Measurements from ENCODE around the gene IFNA8.

IFNA8 gene

GRCh38 chr9:21408817-21409216, at the start of gene IFNA8:
Gene IFNA8, plus strand, starts transcription at chr9:21409117. Its CDS starts 60 bp downstream, at chr9:21409177.
- H3K4me1 ChIP-seq (ENCODE audit: control insufficient read depth, insufficient read depth, low read length), result no peaks in the 10 kb centered on the region
- POLR2A ChIA-PET, result no interaction called here
- no peaks in the 10 kb centered on the region for H3K9me3 ChIP-seq (ENCODE audit: control insufficient read depth, insufficient read depth, low read depth, low read length)
- no peak within 1 kb of the TSS for H3K4me3 ChIP-seq (ENCODE audit: low read depth, low read length)
- H3K36me3 ChIP-seq (ENCODE audit: control insufficient read depth in 2 of 2, insufficient read depth in 1 of 2, low read length in 2 of 2), result no peaks in the 10 kb centered on the region
- no peak within 1 kb of the TSS for H3K27ac ChIP-seq (ENCODE audit: extremely low read depth, low read depth, low read length)
- TF ChIP-seq ZXDB (tag by site-specific recombination; IDR thresholded peaks at IDR 0.05) (no peak), ZNF148 (tag by site-specific recombination; IDR thresholded peaks at IDR 0.05; ENCODE audit: borderline replicate concordance) (no peak), PRDM1 (tag by site-specific recombination; IDR thresholded peaks at IDR 0.05) (0 out of 2 replicates have a peak, but pooled peaks have one; percentile 14), ZNF692 (tag by site-specific recombination; IDR thresholded peaks at IDR 0.05) (no peak), ZNF791 (tag by site-specific recombination; IDR thresholded peaks at IDR 0.05) (no peak), ZNF624 (tag by site-specific recombination; IDR thresholded peaks at IDR 0.05) (no peak), ZNF26 (tag by site-specific recombination; IDR thresholded peaks at IDR 0.05) (no peak)
- CTCF ChIA-PET, result interaction anchor here (1.0 to 5.9 kb wide), 2 partner anchors 13 to 225 kb away, joined by 3 to 28 read pairs; no protein-coding TSS in a partner anchor

DNA sequence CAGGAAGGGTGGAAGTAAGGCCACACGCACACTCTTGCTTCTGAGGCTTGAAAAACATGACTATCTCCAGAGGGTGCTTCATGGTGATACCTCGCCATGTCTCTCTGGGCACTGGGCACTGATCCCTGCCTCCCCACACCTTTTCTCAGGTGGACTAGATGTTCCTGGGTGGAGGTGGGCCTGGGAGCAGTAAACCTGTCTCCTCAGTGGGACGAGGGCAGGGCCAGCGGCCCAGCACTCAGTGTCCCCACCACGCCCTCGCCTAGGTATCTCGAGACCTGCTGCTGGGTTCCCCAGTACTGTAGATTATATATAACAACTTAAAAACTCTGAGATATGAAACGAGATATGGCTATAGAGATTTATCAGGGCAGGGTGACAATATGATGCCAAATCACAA, 46.6 kb upstream of the IFNA8 start:
- ChIA-PET POLR2A (no interaction called here), CTCF (interaction anchor here (0.6 to 0.9 kb wide), 2 partner anchors 8 to 34 kb away, joined by 3 to 4 read pairs; no protein-coding TSS in a partner anchor)
- Histone ChIP-seq H3K9me3 (ENCODE audit: control insufficient read depth, insufficient read depth, low read depth, low read length) (no peaks in the 10 kb centered on the region), H3K36me3 (ENCODE audit: control insufficient read depth in 2 of 2, insufficient read depth in 1 of 2, low read length in 2 of 2) (no peaks in the 10 kb centered on the region), H3K4me3 (ENCODE audit: low read depth, low read length) (no peak overlapping the region), H3K4me1 (ENCODE audit: control insufficient read depth, insufficient read depth, low read length) (no peaks in the 10 kb centered on the region), H3K27ac (ENCODE audit: extremely low read depth, low read depth, low read length) (no peak overlapping the region)
- TF ChIP-seq ZBTB44 (tag by site-specific recombination; IDR thresholded peaks at IDR 0.05), result no peak
- no peak for TF ChIP-seq REPIN1 (tag by site-specific recombination; IDR thresholded peaks at IDR 0.05; ENCODE audit: low read depth)
- no peak for TF ChIP-seq CTCF (tag by site-specific recombination; IDR thresholded peaks at IDR 0.05)
- TF ChIP-seq ZNF140 (tag by site-specific recombination; IDR thresholded peaks at IDR 0.05), result no peak
- no peak for TF ChIP-seq ZNF48 (tag by site-specific recombination; IDR thresholded peaks at IDR 0.05)
- TF ChIP-seq ZFP69B (tag by site-specific recombination; IDR thresholded peaks at IDR 0.05), result no peak
- no peak for TF ChIP-seq ZNF518A (tag by site-specific recombination; conservative IDR thresholded peaks at IDR 0.05; ENCODE audit: low read depth)
- no peak for TF ChIP-seq ZNF558 (tag by site-specific recombination; IDR thresholded peaks at IDR 0.05)
- no peak for TF ChIP-seq MEIS1 (CRISPR knock-in tag; IDR thresholded peaks at IDR 0.05; ENCODE audit: borderline replicate concordance)
- no peak for TF ChIP-seq ZFHX2 (tag by site-specific recombination; conservative IDR thresholded peaks at IDR 0.05)
- no peak for TF ChIP-seq RBAK (tag by site-specific recombination; IDR thresholded peaks at IDR 0.05)
- no peak for TF ChIP-seq YY1 (tag by site-specific recombination; IDR thresholded peaks at IDR 0.05)

Measured in HEK293 (cell line).